GM12878 (cell line): ENCODE measurements around the gene RALBP1. TPM values are rescaled to one million over a fixed set of nuclear protein-coding genes. Genes with fewer than 3 reads are reported as not detected.

ENCODE experiments used
- ATAC-seq: fragments of 200-7000 bp; cut with Tn5 transposase; 3 replicates; pipeline ENCODE4 v1.9.1; 2020; ENCODE audit warnings: mild to moderate bottlenecking, moderate library complexity
- BruUV-seq: library from RNA; stranded (reverse); fragments of 400-500 nt; replicated peaks from 2 replicates; lab custom pipeline; 2021; lab: Mats Ljungman, UMichigan
- CTCF ChIA-PET: fragments of 300-600 bp; sonication (Branson Sonifier 250); formaldehyde crosslinking; extraction: SDS; loops from one replicate; lab custom pipeline; 2021; ENCODE audit warnings: inconsistent platforms; lab: Yijun Ruan, JAX
- POLR2A ChIA-PET: fragments of 350-600 bp; formaldehyde crosslinking; extraction: SDS; loops from one replicate; lab custom pipeline; 2021; ENCODE audit warnings: inconsistent platforms; lab: Charles Lee
- RAD21 ChIA-PET: fragments of 300-600 bp; sonication (Branson Sonifier 250); formaldehyde crosslinking; loops from one replicate; lab custom pipeline; 2023; ENCODE audit warnings: antibody characterized with exemption; ENCODE audit not compliant: unreplicated experiment; lab: Charles Lee
- SMC1A ChIA-PET: fragments of 300-600 bp; sonication (Branson Sonifier 250); formaldehyde crosslinking; loops from one replicate; lab custom pipeline; 2023; ENCODE audit not compliant: unreplicated experiment, uncharacterized antibody; lab: Charles Lee
- DNase-seq: peaks from one replicate; pipeline ENCODE4 v3.0.0-alpha.2; 2011; ENCODE audit warnings: low read depth, low spot score
- FAIRE-seq: peaks from 3 replicates; lab custom pipeline; 2011; peaks lifted over from hg19 to GRCh38; lab: Jason Lieb, UNC
- H2AFZ ChIP-seq: 2 replicates; pipeline ENCODE4 v1.6.0; 2011; ENCODE audit warnings: low read depth, low read length, control low read depth; ENCODE audit not compliant: control insufficient read depth
- H3K27ac ChIP-seq: 2 replicates; pipeline ENCODE4 v1.5.1; 2011; ENCODE audit warnings: control low read depth; ENCODE audit not compliant: control insufficient read depth, insufficient read depth
- H3K27me3 ChIP-seq, 2 experiments: replicated peaks in 1 of 2; 2 replicates each; pipeline versions ENCODE4 v1.6.0 to v1.6.1; 2011; ENCODE audit warnings: low read length in 1 of 2; ENCODE audit not compliant: control insufficient read depth in 2 of 2, insufficient read depth in 2 of 2
- H3K36me3 ChIP-seq, 2 experiments: 2 replicates each; pipeline ENCODE4 v1.5.1; 2011; ENCODE audit warnings: low read length in 1 of 2; ENCODE audit not compliant: control insufficient read depth in 2 of 2, insufficient read depth in 2 of 2
- H3K4me1 ChIP-seq: 2 replicates; pipeline ENCODE4 v1.6.1; 2011; ENCODE audit warnings: mild to moderate bottlenecking, low read length, moderate library complexity, mixed read lengths; ENCODE audit not compliant: control insufficient read depth, insufficient read depth
- H3K4me2 ChIP-seq: 2 replicates; pipeline ENCODE4 v1.6.0; 2011; ENCODE audit warnings: control low read depth; ENCODE audit not compliant: control insufficient read depth, insufficient read depth
- H3K4me3 ChIP-seq: fragments of 200-600 bp; sonication (generic); 2 replicates; pipeline ENCODE4 v1.5.1; 2016
- H3K79me2 ChIP-seq: 2 replicates; pipeline ENCODE4 v1.6.0; 2011; ENCODE audit warnings: low read length; ENCODE audit not compliant: control insufficient read depth, insufficient read depth
- H3K9ac ChIP-seq: 2 replicates; pipeline ENCODE4 v1.8.0; 2011; ENCODE audit warnings: low read length, control low read depth, mixed read lengths; ENCODE audit not compliant: control insufficient read depth, insufficient read depth
- H3K9me3 ChIP-seq: replicated peaks from 3 replicates; pipeline ENCODE4 v1.5.1; 2011; ENCODE audit warnings: mild to moderate bottlenecking, low read length; ENCODE audit not compliant: control insufficient read depth, insufficient read depth
- H4K20me1 ChIP-seq: 2 replicates; pipeline ENCODE4 v1.6.0; 2011; ENCODE audit not compliant: control insufficient read depth, insufficient read depth
- BACH1 ChIP-seq: fragments of 450-650 bp; IDR thresholded peaks from 2 replicates; pipeline ENCODE4 v1.6.1; 2017; ENCODE audit warnings: mild to moderate bottlenecking, borderline replicate concordance
- CHD1 ChIP-seq: IDR thresholded peaks from 2 replicates; pipeline ENCODE4 v1.6.1; 2012; ENCODE audit warnings: low read depth, low read length, improper control_type of control experiment
- IRF4 ChIP-seq: IDR thresholded peaks from 2 replicates; pipeline ENCODE4 v1.6.1; 2011; ENCODE audit warnings: low read depth, low read length
- KDM1A ChIP-seq: fragments of 200-600 bp; sonication (generic); IDR thresholded peaks from 2 replicates; pipeline ENCODE4 v1.6.1; 2016; ENCODE audit warnings: borderline replicate concordance
- MYB ChIP-seq: fragments of 150-350 bp; IDR thresholded peaks from 2 replicates; pipeline ENCODE4 v1.6.1; 2014; ENCODE audit warnings: mild to moderate bottlenecking, low read depth, low read length, borderline replicate concordance
- NBN ChIP-seq: fragments of 450-650 bp; IDR thresholded peaks from 2 replicates; pipeline ENCODE4 v1.6.1; 2016
- NR2F1 ChIP-seq: fragments of 450-650 bp; conservative IDR thresholded peaks from 2 replicates; pipeline ENCODE4 v1.6.1; 2017; ENCODE audit warnings: mild to moderate bottlenecking
- POLR2AphosphoS2 ChIP-seq: IDR thresholded peaks from 2 replicates; pipeline ENCODE4 v1.6.1; 2011; ENCODE audit warnings: low read depth, mild to moderate bottlenecking, low read length, improper control_type of control experiment, moderate library complexity
- RCOR1 ChIP-seq: conservative IDR thresholded peaks from 2 replicates; pipeline ENCODE4 v1.6.1; 2012; ENCODE audit warnings: low read depth, low read length, improper control_type of control experiment
- TAF1 ChIP-seq: IDR thresholded peaks from 2 replicates; pipeline ENCODE4 v1.6.1; 2011; ENCODE audit warnings: mild to moderate bottlenecking, low read depth, low read length, borderline replicate concordance
- TCF3 ChIP-seq: IDR thresholded peaks from 2 replicates; pipeline ENCODE4 v1.6.1; 2012; ENCODE audit warnings: low read depth, mild to moderate bottlenecking, low read length, borderline replicate concordance; ENCODE audit not compliant: insufficient read depth
- USF2 ChIP-seq: IDR thresholded peaks from 2 replicates; pipeline ENCODE4 v1.6.1; 2011; ENCODE audit warnings: low read depth, low read length, improper control_type of control experiment, borderline replicate concordance
- ZNF274 ChIP-seq: IDR thresholded peaks from one replicate; pipeline ENCODE4 v1.8.0; 2011; ENCODE audit not compliant: insufficient read length, insufficient read depth
- WGBS: methylation state at CpG from one replicate; pipeline ENCODE4 v1.1.6; 2016; ENCODE audit warnings: low lambda C conversion rate; ENCODE audit not compliant: insufficient replicate concordance, insufficient coverage; ENCODE audit errors: missing lambda C conversion rate; 5-methylcytosine and 5-hydroxymethylcytosine counted together
- in situ Hi-C: fragments of 300-500 bp; cut with MboI; formaldehyde crosslinking; loops from 9 replicates; pipeline ENCODE4 v1.14.3; 2018; ENCODE audit warnings: mixed read lengths
- intact Hi-C: fragments of 100-400 bp; cut with micrococcal nuclease; formaldehyde crosslinking; loops from one replicate; pipeline ENCODE4 v1.14.2; 2022; ENCODE audit not compliant: unreplicated experiment
- polyA plus RNA-seq, 11 experiments: library from polyadenylated mRNA; depleted of rRNA in 4 of 11; unstranded in 6 of 11; stranded (reverse) in 5 of 11; fragments of >200 nt; fragmentation: Nextera tagmentation in 4 of 11; fragmentation: Illumina TruSeq in 1 of 11; extraction: Ambion mirVana in 4 of 11; extraction: Trizol in 1 of 11; gene quantifications; 1 replicate in 1 of 11; 2 replicates in 10 of 11; pipeline versions ENCODE4 v1.2.1 to v1.2.3, GENCODE V29; 2011 to 2016; ENCODE audit warnings: inconsistent platforms in 2 of 11, missing spikeins in 2 of 11, low read depth in 1 of 11
- total RNA-seq, 4 experiments: library from RNA; depleted of rRNA in 3 of 4; stranded (reverse); fragments of >200 nt in 3 of 4; fragmentation: Illumina TruSeq in 1 of 4; extraction: Trizol in 1 of 4; gene quantifications; 2 replicates each; pipeline versions ENCODE4 v1.2.1 to v1.2.3, GENCODE V29; 2013 to 2021

The RALBP1 gene
- total and polyA plus RNA-seq, 10 of the 15 experiments (the other 5 are each of a cell fraction or from before 2014, with no cell fraction given) = 11.2 to 46.9 (median 41.8) TPM

- Histone ChIP-seq H3K36me3 (no peaks in the 10 kb centered on the region), H2AFZ (no peak overlapping the region), H4K20me1 (no peaks in the 10 kb centered on the region), H3K27me3 (no peaks in the 10 kb centered on the region), H3K27ac (no peak overlapping the region), H3K9ac (no peak overlapping the region), H3K4me3 (no peak overlapping the region), H3K4me1 (no peaks in the 10 kb centered on the region), H3K79me2 (no peaks in the 10 kb centered on the region), H3K9me3 (peaks cover 5% of the 10 kb centered on the region), H3K4me2 (no peak overlapping the region)
- no peak for DNase-seq
- intact Hi-C loops = no loop called here
- BruUV-seq = no TSS peak
- ChIA-PET POLR2A (no interaction called here), CTCF (no interaction called here), RAD21 (no interaction called here), SMC1A (no interaction called here)
- in situ Hi-C loops = no loop called here
- TF ChIP-seq BACH1 = no peak
- no peak for TF ChIP-seq POLR2AphosphoS2
- no peak for TF ChIP-seq MYB
- TF ChIP-seq CHD1 = no peak
- TF ChIP-seq RCOR1 = no peak
- TF ChIP-seq ZNF274 = no peak
- TF ChIP-seq TCF3 = no peak
- TF ChIP-seq USF2 = no peak
- TF ChIP-seq NBN = no peak
- no peak for TF ChIP-seq NR2F1
- TF ChIP-seq IRF4 = no peak
- TF ChIP-seq KDM1A = no peak
- no peak for TF ChIP-seq TAF1
- 37% methylated on average over 5 of the region's 5 CpGs for WGBS
- no peak for FAIRE-seq
- no peak for ATAC-seq
Measured at GRCh38 chr18:9454061-9454703, 21.1 kb upstream of the RALBP1 start.
